ENCODE data around the gene PITPNC1.
A peak's percentile ranks its signal among the peaks of the same experiment; 100 is the strongest.

GRCh38 chr17:67377488-67378453 lies 690 bp downstream of the PITPNC1 start:
- TF ChIP-seq CTCF (IDR thresholded peaks at IDR 0.05) (peak; percentile 41), TAF1 (IDR thresholded peaks at IDR 0.05; ENCODE audit: borderline replicate concordance, low read depth, low read length) (no peak), GABPA (IDR thresholded peaks at IDR 0.05; ENCODE audit: low read depth) (peak; percentile 8; the same call in 1 of the 2 replicates), RXRA (IDR thresholded peaks at IDR 0.05; ENCODE audit: borderline replicate concordance, low read depth) (no peak), USF1 (IDR thresholded peaks at IDR 0.05; ENCODE audit: borderline replicate concordance, low read depth) (no peak), USF2 (IDR thresholded peaks at IDR 0.05; ENCODE audit: borderline replicate concordance, low read depth, low read length) (no peak), EZH2phosphoT487 (IDR thresholded peaks at IDR 0.05; ENCODE audit: borderline replicate concordance, low read depth) (no peak)
- TF ChIP-seq, protein P1, sequence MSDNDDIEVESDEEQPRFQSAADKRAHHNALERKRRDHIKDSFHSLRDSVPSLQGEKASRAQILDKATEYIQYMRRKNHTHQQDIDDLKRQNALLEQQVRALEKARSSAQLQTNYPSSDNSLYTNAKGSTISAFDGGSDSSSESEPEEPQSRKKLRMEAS (IDR thresholded peaks at IDR 0.05; ENCODE audit: low read depth), result peak; percentile 45; the same call in 1 of the 2 replicates
- TF ChIP-seq, protein P2, sequence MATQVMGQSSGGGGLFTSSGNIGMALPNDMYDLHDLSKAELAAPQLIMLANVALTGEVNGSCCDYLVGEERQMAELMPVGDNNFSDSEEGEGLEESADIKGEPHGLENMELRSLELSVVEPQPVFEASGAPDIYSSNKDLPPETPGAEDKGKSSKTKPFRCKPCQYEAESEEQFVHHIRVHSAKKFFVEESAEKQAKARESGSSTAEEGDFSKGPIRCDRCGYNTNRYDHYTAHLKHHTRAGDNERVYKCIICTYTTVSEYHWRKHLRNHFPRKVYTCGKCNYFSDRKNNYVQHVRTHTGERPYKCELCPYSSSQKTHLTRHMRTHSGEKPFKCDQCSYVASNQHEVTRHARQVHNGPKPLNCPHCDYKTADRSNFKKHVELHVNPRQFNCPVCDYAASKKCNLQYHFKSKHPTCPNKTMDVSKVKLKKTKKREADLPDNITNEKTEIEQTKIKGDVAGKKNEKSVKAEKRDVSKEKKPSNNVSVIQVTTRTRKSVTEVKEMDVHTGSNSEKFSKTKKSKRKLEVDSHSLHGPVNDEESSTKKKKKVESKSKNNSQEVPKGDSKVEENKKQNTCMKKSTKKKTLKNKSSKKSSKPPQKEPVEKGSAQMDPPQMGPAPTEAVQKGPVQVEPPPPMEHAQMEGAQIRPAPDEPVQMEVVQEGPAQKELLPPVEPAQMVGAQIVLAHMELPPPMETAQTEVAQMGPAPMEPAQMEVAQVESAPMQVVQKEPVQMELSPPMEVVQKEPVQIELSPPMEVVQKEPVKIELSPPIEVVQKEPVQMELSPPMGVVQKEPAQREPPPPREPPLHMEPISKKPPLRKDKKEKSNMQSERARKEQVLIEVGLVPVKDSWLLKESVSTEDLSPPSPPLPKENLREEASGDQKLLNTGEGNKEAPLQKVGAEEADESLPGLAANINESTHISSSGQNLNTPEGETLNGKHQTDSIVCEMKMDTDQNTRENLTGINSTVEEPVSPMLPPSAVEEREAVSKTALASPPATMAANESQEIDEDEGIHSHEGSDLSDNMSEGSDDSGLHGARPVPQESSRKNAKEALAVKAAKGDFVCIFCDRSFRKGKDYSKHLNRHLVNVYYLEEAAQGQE (IDR thresholded peaks at IDR 0.05; ENCODE audit: low read depth, low read length), result 0 out of 2 replicates have a peak, but pooled peaks have one; percentile 8
